ENCODE data around the gene MAL.

GRCh38 chr2:95071856-95072255 is 46.3 kb downstream of the MAL start:
- TF ChIP-seq CTCF (IDR thresholded peaks at IDR 0.05; ENCODE audit: insufficient read depth, low read length): no peak
- TF ChIP-seq REST (IDR thresholded peaks at IDR 0.05; ENCODE audit: insufficient replicate concordance, low read depth): no peak

Measured in HL-60 (cell line).